WTC11 (cell line): ENCODE data around the gene SLC25A31. TPM values are rescaled to one million over a fixed set of nuclear protein-coding genes. Genes with fewer than 3 reads are reported as not detected.

Experiments used
- AFF4 ChIP-seq: sonication (generic); formaldehyde crosslinking; IDR thresholded peaks from 2 replicates; pipeline ENCODE4 v1.8.1; 2023; ENCODE audit warnings: mild to moderate bottlenecking, missing genetic modification reagents, borderline replicate concordance
- AR ChIP-seq: fragments of 250-450 bp; sonication (Bioruptor Pico); IDR thresholded peaks from 2 replicates; pipeline ENCODE4 v1.9.0; 2021; ENCODE audit warnings: mild to moderate bottlenecking
- ARID4B ChIP-seq: sonication (generic); formaldehyde crosslinking; IDR thresholded peaks from 2 replicates; pipeline ENCODE4 v1.8.0; 2023; ENCODE audit warnings: missing genetic modification reagents, mild to moderate bottlenecking, borderline replicate concordance
- ATF2 ChIP-seq: sonication (generic); formaldehyde crosslinking; IDR thresholded peaks from 2 replicates; pipeline ENCODE4 v1.8.1; 2022; ENCODE audit warnings: low read depth, missing genetic modification reagents, borderline replicate concordance
- CREM ChIP-seq: sonication (generic); formaldehyde crosslinking; IDR thresholded peaks from 2 replicates; pipeline ENCODE4 v1.8.1; 2022; ENCODE audit warnings: mild to moderate bottlenecking, missing genetic modification reagents, moderate library complexity
- ETV6 ChIP-seq: sonication (generic); formaldehyde crosslinking; IDR thresholded peaks from 2 replicates; pipeline ENCODE4 v1.8.1; 2022; ENCODE audit warnings: mild to moderate bottlenecking, missing genetic modification reagents
- HMGXB4 ChIP-seq: sonication (generic); formaldehyde crosslinking; IDR thresholded peaks from 2 replicates; pipeline ENCODE4 v1.8.1; 2023; ENCODE audit warnings: mild to moderate bottlenecking, moderate library complexity, missing genetic modification reagents
- MAX ChIP-seq: sonication (generic); formaldehyde crosslinking; IDR thresholded peaks from 2 replicates; pipeline ENCODE4 v1.8.0; 2022; ENCODE audit warnings: mild to moderate bottlenecking, missing genetic modification reagents
- OVOL2 ChIP-seq: fragments of 250-450 bp; sonication (Bioruptor Pico); IDR thresholded peaks from 2 replicates; pipeline ENCODE4 v1.9.0; 2021; ENCODE audit warnings: mild to moderate bottlenecking, borderline replicate concordance
- RORB ChIP-seq: fragments of 250-450 bp; sonication (Bioruptor Pico); IDR thresholded peaks from 2 replicates; pipeline ENCODE4 v1.9.0; 2021; ENCODE audit warnings: mild to moderate bottlenecking
- TP53 ChIP-seq: sonication (generic); formaldehyde crosslinking; IDR thresholded peaks from 2 replicates; pipeline ENCODE4 v1.8.1; 2023; ENCODE audit warnings: mild to moderate bottlenecking, missing genetic modification reagents
- ZNF138 ChIP-seq: sonication (generic); formaldehyde crosslinking; conservative IDR thresholded peaks from 2 replicates; pipeline ENCODE4 v1.8.1; 2022; ENCODE audit warnings: mild to moderate bottlenecking, moderate library complexity, missing genetic modification reagents
- ZNF263 ChIP-seq: sonication (generic); formaldehyde crosslinking; IDR thresholded peaks from 2 replicates; pipeline ENCODE4 v1.8.1; 2022; ENCODE audit warnings: low read depth, mild to moderate bottlenecking, moderate library complexity, missing genetic modification reagents
- ZNF317 ChIP-seq: sonication (generic); formaldehyde crosslinking; IDR thresholded peaks from 2 replicates; pipeline ENCODE4 v1.8.1; 2023; ENCODE audit warnings: low read depth, mild to moderate bottlenecking, moderate library complexity, missing genetic modification reagents, borderline replicate concordance
- total RNA-seq: library from RNA; stranded (reverse); gene quantifications from 3 replicates; pipeline ENCODE4 v1.2.3, GENCODE V29; 2021
- TF ChIP-seq, protein P1 (sequence below): sonication (generic); formaldehyde crosslinking; IDR thresholded peaks from 2 replicates; pipeline ENCODE4 v1.8.1; 2022; ENCODE audit warnings: mild to moderate bottlenecking, missing genetic modification reagents, moderate library complexity, borderline replicate concordance
- TF ChIP-seq, protein P2 (sequence below): sonication (generic); formaldehyde crosslinking; IDR thresholded peaks from 2 replicates; pipeline ENCODE4 v1.8.1; 2023; ENCODE audit warnings: mild to moderate bottlenecking, missing genetic modification reagents, moderate library complexity
- TF ChIP-seq, protein P3 (sequence below): sonication (generic); formaldehyde crosslinking; IDR thresholded peaks from 2 replicates; pipeline ENCODE4 v1.8.1; 2023; ENCODE audit warnings: mild to moderate bottlenecking, missing genetic modification reagents

The SLC25A31 gene
- total RNA-seq, 1 experiment from 2014 or later = not detected

DNA sequence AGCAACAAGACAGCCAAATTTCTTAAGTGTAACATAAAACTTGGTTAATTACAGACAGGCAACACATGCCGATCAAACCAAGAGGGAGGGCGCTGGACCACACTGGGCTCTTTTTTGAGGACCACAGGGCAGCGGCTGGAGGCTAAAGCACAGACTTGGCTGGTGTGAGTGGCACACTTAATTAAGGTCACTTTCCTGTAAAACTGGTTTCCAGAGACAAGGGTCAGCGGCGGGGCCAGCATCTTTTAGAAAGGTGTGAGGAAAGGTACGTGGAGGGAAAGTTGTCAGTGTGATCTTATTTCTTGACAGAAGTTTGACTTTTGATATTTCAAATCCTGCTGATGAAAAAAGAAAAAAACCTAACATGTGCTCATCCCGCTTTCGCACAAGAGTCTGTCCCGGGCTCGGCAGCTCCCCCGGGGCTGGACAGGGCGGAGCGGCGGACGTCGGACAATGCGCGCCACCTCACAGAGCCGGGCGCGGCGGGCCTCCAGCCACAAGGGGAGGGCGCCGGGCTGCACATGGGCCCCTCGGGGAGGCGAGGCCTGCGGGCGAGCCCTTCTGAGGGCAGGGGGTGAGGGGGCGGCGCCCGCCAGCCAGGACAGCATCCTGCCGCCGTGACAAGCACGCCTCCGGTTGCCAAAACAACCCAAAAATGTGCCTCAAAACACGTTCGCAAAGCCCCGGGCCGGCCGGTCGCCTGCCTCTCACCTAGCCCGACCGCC, 51.3 kb downstream of the SLC25A31 start (continued):
- 0 out of 2 replicates have a peak, but pooled peaks have one; percentile 33 for TF ChIP-seq ATF2 (CRISPR knock-in tag)
- peak; percentile 62; the same call in 1 of the 2 replicates for TF ChIP-seq ZNF263
- TF ChIP-seq, protein P1, sequence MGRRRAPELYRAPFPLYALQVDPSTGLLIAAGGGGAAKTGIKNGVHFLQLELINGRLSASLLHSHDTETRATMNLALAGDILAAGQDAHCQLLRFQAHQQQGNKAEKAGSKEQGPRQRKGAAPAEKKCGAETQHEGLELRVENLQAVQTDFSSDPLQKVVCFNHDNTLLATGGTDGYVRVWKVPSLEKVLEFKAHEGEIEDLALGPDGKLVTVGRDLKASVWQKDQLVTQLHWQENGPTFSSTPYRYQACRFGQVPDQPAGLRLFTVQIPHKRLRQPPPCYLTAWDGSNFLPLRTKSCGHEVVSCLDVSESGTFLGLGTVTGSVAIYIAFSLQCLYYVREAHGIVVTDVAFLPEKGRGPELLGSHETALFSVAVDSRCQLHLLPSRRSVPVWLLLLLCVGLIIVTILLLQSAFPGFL (CRISPR knock-in tag) = no peak
- peak; percentile 67; the same call in 1 of the 2 replicates for TF ChIP-seq HMGXB4 (CRISPR knock-in tag)
- TF ChIP-seq, protein P2, sequence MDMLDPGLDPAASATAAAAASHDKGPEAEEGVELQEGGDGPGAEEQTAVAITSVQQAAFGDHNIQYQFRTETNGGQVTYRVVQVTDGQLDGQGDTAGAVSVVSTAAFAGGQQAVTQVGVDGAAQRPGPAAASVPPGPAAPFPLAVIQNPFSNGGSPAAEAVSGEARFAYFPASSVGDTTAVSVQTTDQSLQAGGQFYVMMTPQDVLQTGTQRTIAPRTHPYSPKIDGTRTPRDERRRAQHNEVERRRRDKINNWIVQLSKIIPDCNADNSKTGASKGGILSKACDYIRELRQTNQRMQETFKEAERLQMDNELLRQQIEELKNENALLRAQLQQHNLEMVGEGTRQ = no peak
- TF ChIP-seq, protein P3, sequence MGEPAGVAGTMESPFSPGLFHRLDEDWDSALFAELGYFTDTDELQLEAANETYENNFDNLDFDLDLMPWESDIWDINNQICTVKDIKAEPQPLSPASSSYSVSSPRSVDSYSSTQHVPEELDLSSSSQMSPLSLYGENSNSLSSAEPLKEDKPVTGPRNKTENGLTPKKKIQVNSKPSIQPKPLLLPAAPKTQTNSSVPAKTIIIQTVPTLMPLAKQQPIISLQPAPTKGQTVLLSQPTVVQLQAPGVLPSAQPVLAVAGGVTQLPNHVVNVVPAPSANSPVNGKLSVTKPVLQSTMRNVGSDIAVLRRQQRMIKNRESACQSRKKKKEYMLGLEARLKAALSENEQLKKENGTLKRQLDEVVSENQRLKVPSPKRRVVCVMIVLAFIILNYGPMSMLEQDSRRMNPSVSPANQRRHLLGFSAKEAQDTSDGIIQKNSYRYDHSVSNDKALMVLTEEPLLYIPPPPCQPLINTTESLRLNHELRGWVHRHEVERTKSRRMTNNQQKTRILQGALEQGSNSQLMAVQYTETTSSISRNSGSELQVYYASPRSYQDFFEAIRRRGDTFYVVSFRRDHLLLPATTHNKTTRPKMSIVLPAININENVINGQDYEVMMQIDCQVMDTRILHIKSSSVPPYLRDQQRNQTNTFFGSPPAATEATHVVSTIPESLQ (CRISPR knock-in tag) = peak; percentile 48; the same call in 1 of the 2 replicates
- peak; percentile 76; the same call in 1 of the 2 replicates for TF ChIP-seq ZNF138 (CRISPR knock-in tag)
- TF ChIP-seq AR (CRISPR knock-in tag) = no peak
- TF ChIP-seq ZNF317 (CRISPR knock-in tag) = no peak
- no peak for TF ChIP-seq AFF4
- TF ChIP-seq OVOL2 (CRISPR knock-in tag) = no peak
- TF ChIP-seq ARID4B (CRISPR knock-in tag) = peak; percentile 68; the same call in 1 of the 2 replicates
- TF ChIP-seq RORB = no peak
- peak; percentile 58; the same call in 1 of the 2 replicates for TF ChIP-seq TP53 (CRISPR knock-in tag)
- peak; percentile 92; the same call in 1 of the 2 replicates for TF ChIP-seq ETV6 (CRISPR knock-in tag)
- TF ChIP-seq MAX (CRISPR knock-in tag) = peak; percentile 92
- TF ChIP-seq CREM = 0 out of 2 replicates have a peak, but pooled peaks have one; percentile 75
